IPS-NIHi7 (cell line): ENCODE data around the gene PCDH8.

ENCODE experiments used
- DNase-seq: peaks from one replicate; pipeline ENCODE4 v3.0.0; 2012; ENCODE audit warnings: mixed read lengths; ENCODE audit errors: extremely low spot score

The PCDH8 gene

DNA sequence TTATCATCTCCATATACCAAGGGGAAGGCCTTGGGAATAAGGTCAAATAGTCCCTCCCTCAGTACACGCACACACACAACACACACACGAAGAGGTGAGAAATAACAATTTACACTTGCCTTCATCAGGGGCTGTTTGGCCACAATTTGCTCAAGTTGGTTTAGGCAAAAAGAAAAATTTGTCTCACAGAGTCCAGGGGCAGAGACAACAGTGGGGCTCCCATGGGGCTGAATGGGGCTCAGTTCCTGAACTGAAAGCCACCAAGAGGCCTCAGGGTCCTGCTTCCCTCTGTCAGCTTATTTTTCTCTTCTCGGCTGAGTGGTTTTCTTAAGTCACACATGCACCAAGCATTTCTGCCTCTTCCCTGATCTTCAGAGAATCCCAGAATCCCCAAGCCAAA, 35.5 kb downstream of the PCDH8 start:
- no peak for DNase-seq

DNA sequence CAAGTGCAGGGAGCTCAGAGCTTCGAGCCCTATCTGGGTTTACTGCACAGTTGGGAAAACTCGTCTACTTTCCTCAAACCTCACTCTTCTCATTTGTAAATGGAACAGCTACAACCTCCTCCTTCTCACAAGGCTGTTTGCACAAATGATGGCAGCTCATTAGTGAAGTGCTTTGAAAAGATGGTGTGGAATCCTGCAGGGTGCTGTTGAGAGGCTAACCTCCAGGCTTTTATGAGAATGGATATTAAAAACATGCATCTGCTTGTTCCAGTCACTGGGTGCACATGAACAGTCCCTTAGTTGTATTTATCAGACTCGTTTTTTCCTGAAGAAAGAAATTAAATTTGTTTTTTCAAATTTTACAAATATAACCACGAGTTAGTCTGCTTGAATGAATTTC, 36.6 kb downstream of the PCDH8 start:
- DNase-seq, result no peak

DNA sequence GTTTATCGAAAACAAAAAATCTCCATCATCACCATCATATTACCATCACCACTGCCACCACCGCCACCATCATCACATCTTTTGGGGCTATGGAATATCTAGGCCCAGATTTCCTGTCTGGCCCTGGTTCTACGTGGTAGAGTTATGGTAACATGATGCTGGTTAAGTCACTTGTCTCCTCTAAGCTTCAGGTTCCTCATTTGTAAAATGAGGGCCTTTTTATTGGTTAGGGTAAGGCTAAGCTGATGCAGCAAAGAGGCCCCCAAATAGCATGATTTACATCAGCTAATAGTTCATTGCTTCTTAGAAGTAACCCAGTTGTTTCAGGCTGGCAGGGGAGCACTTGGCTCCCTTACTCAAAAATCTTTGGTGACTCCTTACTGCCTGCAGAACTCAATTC, 37.9 kb downstream of the PCDH8 start:
- no peak for DNase-seq

DNA sequence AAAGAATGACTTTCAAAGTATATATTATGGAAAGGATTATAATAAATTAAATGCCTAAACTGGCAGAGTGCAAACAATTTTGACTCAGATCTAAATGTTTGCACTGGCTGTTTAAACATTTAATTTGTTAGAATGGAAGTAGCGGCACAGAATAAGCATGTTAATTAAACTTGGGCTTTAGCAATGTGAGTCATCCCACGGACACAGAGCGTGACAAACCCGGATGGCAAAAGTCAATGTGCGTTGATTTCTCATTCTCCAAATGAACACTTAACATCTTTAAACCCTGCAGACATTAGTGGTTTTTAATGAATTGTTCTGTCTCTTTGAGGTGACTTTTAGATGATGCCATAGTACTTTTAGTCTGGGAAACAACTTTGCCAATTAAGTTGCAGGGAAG, 38.4 kb downstream of the PCDH8 start:
- no peak for DNase-seq

DNA sequence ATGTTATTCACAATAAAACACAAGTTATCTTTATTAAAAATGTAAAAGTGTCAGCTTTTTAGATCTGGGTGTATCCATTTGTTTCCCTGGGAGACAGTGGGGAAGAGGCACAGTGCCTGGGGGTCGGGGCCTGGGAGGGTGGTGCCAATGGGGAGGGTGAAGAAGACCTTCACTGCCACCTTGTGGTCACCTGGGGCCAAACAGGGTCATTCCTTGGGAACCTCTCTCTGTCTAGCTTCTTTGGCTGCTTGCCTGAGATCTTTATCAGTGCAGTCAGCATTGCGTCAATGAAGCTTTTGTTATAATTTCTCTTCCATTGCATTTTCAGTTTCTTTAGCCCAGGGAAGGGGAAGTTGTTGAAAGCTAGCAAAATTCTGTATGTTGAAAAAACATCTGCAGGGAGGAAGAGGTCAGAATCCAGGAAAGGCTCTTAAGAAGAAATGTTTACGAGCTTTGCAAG, 39.1 kb downstream of the PCDH8 start:
- peak; percentile 96 for DNase-seq

DNA sequence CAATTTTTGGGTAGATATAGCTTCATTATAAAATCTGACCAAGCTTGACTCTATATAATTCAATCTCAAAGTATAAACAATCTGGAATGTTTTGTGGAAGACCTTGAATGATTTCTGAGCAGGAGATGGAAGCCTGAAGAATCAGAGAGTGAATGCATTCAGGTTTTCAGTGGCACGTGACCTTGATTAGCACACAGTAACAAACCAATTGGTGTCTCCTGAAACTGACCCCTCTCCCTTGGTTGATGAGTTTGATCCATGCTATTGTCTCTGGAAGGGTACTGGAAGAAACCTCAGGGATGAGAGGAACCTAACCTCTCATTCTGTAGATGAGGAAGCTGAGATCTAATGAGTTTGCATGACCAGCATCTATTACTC, 39.6 kb downstream of the PCDH8 start:
- DNase-seq, result no peak

DNA sequence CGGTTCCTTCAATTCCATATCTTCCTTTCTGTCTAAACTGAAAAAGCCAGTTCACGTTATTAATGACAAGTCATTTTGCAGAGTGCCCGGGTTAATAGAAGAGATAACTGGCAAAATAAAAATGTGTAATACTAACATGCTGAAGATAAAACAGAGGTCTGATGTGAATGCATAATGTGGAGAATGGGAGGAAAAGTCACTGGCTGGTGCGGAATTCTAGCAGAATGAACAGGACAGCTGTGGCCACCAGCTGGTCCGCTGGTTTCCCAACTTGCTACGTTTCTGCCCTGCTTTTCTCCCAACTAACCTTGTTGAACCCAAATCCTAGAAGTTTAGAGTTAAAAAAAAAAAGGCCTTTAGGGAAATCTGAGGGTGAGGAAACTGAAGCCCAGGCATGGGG, 42.4 kb downstream of the PCDH8 start:
- no peak for DNase-seq

DNA sequence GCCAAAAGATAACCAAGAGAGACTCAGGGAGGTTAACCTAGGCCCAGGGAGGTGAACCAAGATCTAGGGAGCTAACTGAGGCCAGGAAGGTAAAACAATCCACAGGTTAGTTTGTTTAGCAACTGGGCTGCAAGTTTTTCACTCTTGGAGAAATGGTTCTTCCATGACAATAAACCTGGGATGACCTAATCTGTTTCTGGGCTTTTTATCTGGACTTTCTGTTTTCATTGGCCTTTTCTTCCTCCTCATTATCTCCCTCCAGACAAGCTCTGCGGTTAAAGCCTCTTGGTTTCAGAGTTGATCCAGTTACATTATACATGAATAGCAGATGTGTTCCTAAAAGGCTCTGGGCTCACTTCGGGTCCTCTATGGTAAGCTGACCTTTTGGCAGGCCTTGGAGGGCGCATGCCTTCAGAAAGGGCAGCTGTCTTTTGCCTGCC, 44.2 kb downstream of the PCDH8 start:
- no peak for DNase-seq

DNA sequence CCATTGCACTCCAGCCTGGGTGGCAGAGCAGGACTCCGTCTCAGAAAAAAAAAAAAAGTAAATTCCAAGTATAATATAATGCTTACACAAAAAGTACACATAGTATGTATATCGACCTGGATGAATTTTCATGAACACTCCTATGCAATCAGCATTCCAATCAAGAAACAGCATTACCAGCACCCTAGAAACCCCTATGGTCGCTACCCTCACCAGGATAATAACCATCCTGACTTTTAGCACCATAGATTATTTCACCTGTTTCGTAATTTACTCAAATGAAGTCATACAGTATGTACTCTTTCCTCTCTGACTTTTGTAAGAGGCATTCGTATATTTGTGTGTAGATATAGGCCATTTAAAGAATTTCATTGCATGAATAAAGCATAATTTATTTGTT, 47.6 kb downstream of the PCDH8 start:
- DNase-seq, result no peak

DNA sequence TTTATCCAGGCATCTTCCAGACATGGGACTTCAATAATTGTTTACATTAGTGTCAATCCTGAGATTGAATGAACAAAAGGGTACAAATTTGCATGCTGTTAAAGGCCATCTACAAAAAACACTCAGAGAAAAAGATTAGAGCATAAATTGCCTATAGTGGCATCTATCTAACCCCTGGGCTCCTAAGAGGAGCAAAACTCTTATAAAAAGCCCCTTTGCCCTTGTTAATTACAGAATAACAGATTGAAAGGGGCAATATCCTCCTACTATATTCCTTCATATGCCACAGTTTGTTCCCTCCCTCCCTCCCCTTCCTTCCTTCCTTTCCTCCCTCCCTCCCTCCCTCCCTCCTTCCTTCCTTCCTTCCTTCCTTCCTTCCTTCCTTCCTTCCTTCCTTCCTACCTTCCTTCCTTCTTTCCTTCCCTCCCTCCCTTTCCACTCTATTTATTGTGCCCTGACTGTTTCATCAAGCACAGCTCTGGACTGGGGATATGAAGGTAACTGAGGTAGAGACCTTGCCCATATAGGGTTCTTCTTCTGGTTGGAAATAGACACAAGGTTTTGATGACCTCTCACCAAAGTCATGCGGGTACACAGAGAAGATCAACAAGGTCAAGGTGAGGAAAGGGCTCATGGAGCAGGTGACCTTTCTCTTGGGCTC, 49.5 kb downstream of the PCDH8 start:
- DNase-seq, result no peak

DNA sequence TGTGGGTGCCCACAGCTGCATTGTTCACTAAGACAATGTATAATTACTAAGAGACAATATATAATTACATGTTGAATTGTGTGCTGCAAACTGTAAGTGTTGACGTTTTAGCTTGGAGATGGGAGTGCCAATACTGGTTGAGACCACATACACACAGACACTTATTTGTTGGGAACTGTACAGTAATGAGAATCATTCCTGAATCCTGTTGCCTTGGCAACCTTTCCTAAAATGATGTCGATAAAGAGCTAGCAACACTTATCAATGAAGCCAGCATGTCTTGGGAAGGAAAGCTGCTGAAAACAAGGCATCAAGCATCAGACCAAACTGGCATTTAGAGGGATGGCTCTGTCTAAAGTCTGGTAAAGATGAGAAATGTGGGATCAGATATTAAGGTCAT, 51.3 kb downstream of the PCDH8 start:
- no peak for DNase-seq

DNA sequence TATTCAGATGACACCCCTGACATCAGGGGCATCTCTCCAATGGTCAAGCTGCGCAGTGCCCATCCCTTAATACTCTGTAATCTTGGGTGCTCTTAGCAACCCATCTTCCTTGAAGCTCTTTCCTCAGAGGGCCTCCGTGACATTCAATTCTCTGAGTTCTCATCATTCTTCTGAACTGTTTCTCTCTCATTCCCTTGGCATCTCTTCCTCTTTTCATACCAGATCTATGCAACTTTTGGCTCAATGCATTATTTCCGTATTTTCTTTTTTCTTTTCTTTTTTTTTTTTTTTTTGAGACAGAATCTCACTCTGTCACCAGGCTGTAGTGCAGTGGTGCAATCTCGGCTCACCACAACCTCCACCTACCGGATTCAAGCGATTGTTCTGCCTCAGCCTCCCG, 53.9 kb downstream of the PCDH8 start:
- DNase-seq, result no peak

DNA sequence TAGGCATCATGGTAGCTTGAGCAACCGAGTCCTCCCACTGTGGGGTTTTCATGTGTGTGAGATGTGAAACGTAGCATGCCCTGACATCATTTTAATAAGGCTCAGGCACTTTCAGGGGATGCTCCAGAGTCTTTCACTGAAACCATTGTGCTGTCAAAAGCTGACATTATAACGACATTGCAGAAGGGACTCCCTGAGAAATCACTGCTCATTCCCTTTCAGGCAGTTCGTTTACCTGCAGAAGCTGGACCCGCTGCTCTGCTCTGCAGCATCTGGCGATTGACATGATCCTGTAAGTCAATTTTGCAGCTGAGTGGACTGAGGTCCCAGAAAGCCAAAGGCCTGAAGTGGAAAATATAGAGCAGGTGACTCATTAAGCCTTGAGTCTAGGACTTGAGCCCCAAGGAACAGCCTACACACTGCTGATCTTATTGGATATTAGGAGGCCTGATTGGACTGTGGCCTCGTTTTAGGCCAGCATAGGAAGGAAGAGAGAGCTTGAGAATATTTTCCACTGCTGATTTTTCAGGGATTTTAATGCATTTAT, 54.9 kb downstream of the PCDH8 start:
- no peak for DNase-seq
